A549 (cell line): ENCODE measurements around the gene OR6C75.

Experiments used
- HDAC2 ChIP-seq: fragments of 200-600 bp; sonication (generic); IDR thresholded peaks from 2 replicates; pipeline ENCODE4 v1.6.1; 2016
- POLR2A ChIP-seq: IDR thresholded peaks from 2 replicates; pipeline ENCODE4 v1.6.1; 2012; ENCODE audit warnings: mild to moderate bottlenecking, low read length

GRCh38 chr12:55314043-55314442, 48.7 kb upstream of the OR6C75 start, which contains the start of gene OR6C1:
- TF ChIP-seq POLR2A (no peak), HDAC2 (no peak)
